Lower leg skin (tissue), 4 donors: Measurements from ENCODE around the gene GRIFIN. TPM values are rescaled to one million over a fixed set of nuclear protein-coding genes. Genes with fewer than 3 reads are reported as not detected.

Experiments used
- DNase-seq, 2 donors: peaks; one replicate each; pipeline ENCODE4 v3.0.0-alpha.2; 2019; ENCODE audit warnings: low spot score in 2 of 2
- H3K4me3 ChIP-seq: fragments of 200-600 bp; sonication (generic); 2 replicates; pipeline ENCODE4 v1.5.1; 2017; ENCODE audit warnings: mild to moderate bottlenecking, low read depth; ENCODE audit not compliant: poor library complexity, severe bottlenecking
- CTCF ChIP-seq, 3 donors: fragments of 450-650 bp; IDR thresholded peaks; one replicate each; pipeline ENCODE4 v1.5.1; 2016; ENCODE audit warnings: antibody characterized with exemption in 3 of 3, mild to moderate bottlenecking in 3 of 3, moderate library complexity in 2 of 3
- POLR2A ChIP-seq, 2 donors: fragments of 450-650 bp; IDR thresholded peaks; one replicate each; pipeline ENCODE4 v1.6.1; 2016 to 2017; ENCODE audit warnings: antibody characterized with exemption in 2 of 2, mild to moderate bottlenecking in 1 of 2, moderate library complexity in 1 of 2
- WGBS, 2 donors: methylation state at CpG; one replicate each; pipeline ENCODE4 v1.1.5; 2018; 5-methylcytosine and 5-hydroxymethylcytosine counted together
- intact Hi-C: fragments of 100-400 bp; cut with DNase I; formaldehyde crosslinking; loops from one replicate; pipeline ENCODE4 v1.15.0; 2023; ENCODE audit warnings: low total_unique reads
- total RNA-seq, 4 donors: library from RNA; depleted of rRNA; stranded (reverse); fragments of >200 nt; gene quantifications; one replicate each; pipeline ENCODE4 v1.1.0, GENCODE V29; 2016

The GRIFIN gene
- total RNA-seq, 4 donors from 2014 or later = not detected

- WGBS, 2 donors = 30 to 36% methylated on average over 28 to 32 of the region's 32 CpGs
- TF ChIP-seq CTCF (IDR thresholded peaks at IDR 0.05) = no peak
- TF ChIP-seq POLR2A (IDR thresholded peaks at IDR 0.05) = no peak
- no peak for DNase-seq
- intact Hi-C loops = loop anchor here (10.0 kb wide), 1 partner anchor 234 kb away; the partner anchor contains the start of gene AMZ1
- H3K4me3 ChIP-seq = no peak overlapping the region
Measured at GRCh38 chr7:2450198-2451107, 25.7 kb downstream of the GRIFIN start.

DNA sequence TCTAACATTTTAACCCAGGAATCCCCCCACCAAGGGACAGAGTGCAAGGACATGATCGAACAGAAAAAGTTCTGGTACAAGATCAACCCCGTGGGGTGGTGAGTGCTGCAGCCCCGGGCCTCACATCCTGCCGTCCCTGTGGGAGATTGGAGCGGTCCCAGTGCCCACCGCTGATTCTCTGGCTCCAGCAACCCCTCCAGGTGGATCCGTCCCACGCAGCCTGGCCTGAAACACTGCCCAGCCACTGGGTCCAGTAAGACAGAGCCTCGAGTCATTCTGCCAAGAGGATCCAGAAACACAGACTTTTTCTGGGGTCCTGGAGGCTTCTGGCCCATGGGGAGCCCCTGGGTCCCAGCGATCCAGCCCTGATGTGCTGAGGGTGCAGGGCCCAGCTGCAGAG is 29.5 kb downstream of the GRIFIN start:
- no peak for DNase-seq
- 83 to 91% methylated on average over 9 of the region's 10 CpGs for WGBS, 2 donors
- no peak overlapping the region for H3K4me3 ChIP-seq
- TF ChIP-seq POLR2A (IDR thresholded peaks at IDR 0.05) (no peak), CTCF (IDR thresholded peaks at IDR 0.05) (no peak)
- intact Hi-C loops = no loop called here

- intact Hi-C loops = no loop called here
- WGBS, 2 donors = 76 to 86% methylated on average over 17 to 18 of the region's 21 CpGs
Measured at GRCh38 chr7:2445898-2446555, 30.2 kb downstream of the GRIFIN start.

DNA sequence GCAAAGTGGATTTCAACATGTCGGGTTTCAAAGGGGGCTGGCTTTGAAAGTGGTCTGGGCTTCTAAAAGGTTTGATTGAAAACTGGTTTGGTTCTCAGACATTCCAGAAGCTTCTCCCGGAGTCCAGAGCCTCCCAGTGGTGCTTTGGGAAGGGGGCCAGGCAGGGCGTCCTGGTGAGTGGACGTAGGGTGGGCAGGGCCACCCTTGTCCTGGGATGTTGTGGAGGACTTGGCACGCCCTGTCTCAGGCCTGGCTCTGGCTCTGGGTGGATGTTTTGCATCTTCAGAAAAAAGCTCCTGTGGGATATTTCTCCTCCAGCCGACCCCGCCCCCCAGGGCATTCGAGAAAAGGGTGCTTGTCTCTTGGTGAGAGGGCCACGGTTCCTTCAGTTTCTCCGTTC is 31.2 kb downstream of the GRIFIN start:
- WGBS, 2 donors = 62 to 77% methylated on average over 10 of the region's 10 CpGs
- DNase-seq = no peak
- TF ChIP-seq POLR2A (IDR thresholded peaks at IDR 0.05) (no peak), CTCF (IDR thresholded peaks at IDR 0.05) (no peak)
- intact Hi-C loops = no loop called here
- no peak overlapping the region for H3K4me3 ChIP-seq

More at GRCh38 chr7:2445898-2446555, 30.2 kb downstream of the GRIFIN start:
- TF ChIP-seq POLR2A (IDR thresholded peaks at IDR 0.05) (no peak), CTCF (IDR thresholded peaks at IDR 0.05) (no peak)
- H3K4me3 ChIP-seq = no peak overlapping the region
- no peak for DNase-seq

- intact Hi-C loops = no loop called here
- WGBS, 2 donors = 50 to 54% methylated on average over 3 of the region's 3 CpGs
- H3K4me3 ChIP-seq = no peak overlapping the region
- DNase-seq = no peak
- no peak for TF ChIP-seq POLR2A (IDR thresholded peaks at IDR 0.05)
- TF ChIP-seq CTCF (IDR thresholded peaks at IDR 0.05) = no peak
Measured at GRCh38 chr7:2444476-2444875, 31.7 kb downstream of the GRIFIN start.
